ENCODE data around the gene NR2C2AP. TPM values are rescaled to one million over a fixed set of nuclear protein-coding genes. Genes with fewer than 3 reads are reported as not detected.

The NR2C2AP gene
- total RNA-seq, 1 donor, result 7.8 TPM

GRCh38 chr19:19204181-19204580 lies 967 bp upstream of the NR2C2AP start:
- TF ChIP-seq, protein P1, sequence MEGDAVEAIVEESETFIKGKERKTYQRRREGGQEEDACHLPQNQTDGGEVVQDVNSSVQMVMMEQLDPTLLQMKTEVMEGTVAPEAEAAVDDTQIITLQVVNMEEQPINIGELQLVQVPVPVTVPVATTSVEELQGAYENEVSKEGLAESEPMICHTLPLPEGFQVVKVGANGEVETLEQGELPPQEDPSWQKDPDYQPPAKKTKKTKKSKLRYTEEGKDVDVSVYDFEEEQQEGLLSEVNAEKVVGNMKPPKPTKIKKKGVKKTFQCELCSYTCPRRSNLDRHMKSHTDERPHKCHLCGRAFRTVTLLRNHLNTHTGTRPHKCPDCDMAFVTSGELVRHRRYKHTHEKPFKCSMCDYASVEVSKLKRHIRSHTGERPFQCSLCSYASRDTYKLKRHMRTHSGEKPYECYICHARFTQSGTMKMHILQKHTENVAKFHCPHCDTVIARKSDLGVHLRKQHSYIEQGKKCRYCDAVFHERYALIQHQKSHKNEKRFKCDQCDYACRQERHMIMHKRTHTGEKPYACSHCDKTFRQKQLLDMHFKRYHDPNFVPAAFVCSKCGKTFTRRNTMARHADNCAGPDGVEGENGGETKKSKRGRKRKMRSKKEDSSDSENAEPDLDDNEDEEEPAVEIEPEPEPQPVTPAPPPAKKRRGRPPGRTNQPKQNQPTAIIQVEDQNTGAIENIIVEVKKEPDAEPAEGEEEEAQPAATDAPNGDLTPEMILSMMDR (IDR thresholded peaks at IDR 0.05; ENCODE audit: insufficient read depth, low read depth, low read length), result no peak
- no peak for DNase-seq (ENCODE audit: low read depth)
- H3K4me3 ChIP-seq (ENCODE audit: low read depth, low read length), result no peak overlapping the region

GRCh38 chr19:19202707-19203011 lies 555 bp downstream of the NR2C2AP start:
- no peak for DNase-seq (ENCODE audit: low read depth)
- H3K4me3 ChIP-seq (ENCODE audit: low read depth, low read length), result peak overlapping the region; percentile 74
- TF ChIP-seq, protein P1 (IDR thresholded peaks at IDR 0.05; ENCODE audit: insufficient read depth, low read depth, low read length), result no peak

GRCh38 chr19:19201697-19202630 lies 1.2 kb downstream of the NR2C2AP start:
- TF ChIP-seq, protein P1 (IDR thresholded peaks at IDR 0.05; ENCODE audit: insufficient read depth, low read depth, low read length), result no peak
- DNase-seq (ENCODE audit: low read depth), result no peak
- peak overlapping the region; percentile 74 for H3K4me3 ChIP-seq (ENCODE audit: low read depth, low read length)

DNA sequence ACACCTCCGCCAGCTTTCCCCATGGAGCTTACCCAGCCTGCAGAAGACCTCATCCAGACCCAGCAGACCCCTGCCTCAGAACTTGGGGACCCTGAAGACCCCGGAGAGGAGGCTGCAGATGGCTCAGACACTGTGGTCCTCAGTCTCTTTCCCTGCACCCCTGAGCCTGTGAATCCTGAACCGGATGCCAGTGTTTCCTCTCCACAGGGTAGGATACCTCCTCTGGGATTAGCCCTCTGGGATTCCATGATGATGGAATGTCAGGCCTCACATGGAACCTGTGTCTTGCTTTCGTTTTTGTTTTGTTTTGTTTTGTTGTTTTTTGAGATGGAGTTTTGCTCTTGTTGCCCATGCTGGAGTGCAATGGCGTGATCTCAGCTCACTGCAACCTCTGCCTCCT lies 9.3 kb downstream of the NR2C2AP start:
- TF ChIP-seq, protein P1 (IDR thresholded peaks at IDR 0.05; ENCODE audit: insufficient read depth, low read depth, low read length), result no peak
- peak overlapping the region; percentile 96 for H3K4me3 ChIP-seq (ENCODE audit: low read depth, low read length)
- no peak for DNase-seq (ENCODE audit: low read depth)

GRCh38 chr19:19192910-19193423 lies 10.2 kb downstream of the NR2C2AP start:
- peak overlapping the region; percentile 96 for H3K4me3 ChIP-seq (ENCODE audit: low read depth, low read length)
- TF ChIP-seq, protein P1 (IDR thresholded peaks at IDR 0.05; ENCODE audit: insufficient read depth, low read depth, low read length), result no peak
- peak; percentile 9 for DNase-seq (ENCODE audit: low read depth)

GRCh38 chr19:19192078-19192882 lies 10.9 kb downstream of the NR2C2AP start, which contains the start of the genes BORCS8 and RFXANK:
Gene BORCS8 (minus strand): TSS chr19:19192152. CDS start chr19:19192117, 35 bp downstream.
Gene RFXANK (plus strand): TSS chr19:19192258. CDS start chr19:19193947, 1,689 bp downstream.
- TF ChIP-seq, protein P1 (IDR thresholded peaks at IDR 0.05; ENCODE audit: insufficient read depth, low read depth, low read length), result no peak
- peak; percentile 99 for DNase-seq (ENCODE audit: low read depth)

More at GRCh38 chr19:19192078-19192882, 10.9 kb downstream of the NR2C2AP start, which contains the start of the genes BORCS8 and RFXANK:
- peak within 1 kb of the TSS; percentile 96 for H3K4me3 ChIP-seq (ENCODE audit: low read depth, low read length)

Measured in fibroblast of villous mesenchyme (primary cell).